ENCODE results near the gene POLR2H. TPM values are rescaled to one million over a fixed set of nuclear protein-coding genes. Genes with fewer than 3 reads are reported as not detected.

Gene POLR2H
- total and polyA plus RNA-seq, 4 experiments from 2014 or later, result 56.6 to 66.1 (median 60.1) TPM

DNA sequence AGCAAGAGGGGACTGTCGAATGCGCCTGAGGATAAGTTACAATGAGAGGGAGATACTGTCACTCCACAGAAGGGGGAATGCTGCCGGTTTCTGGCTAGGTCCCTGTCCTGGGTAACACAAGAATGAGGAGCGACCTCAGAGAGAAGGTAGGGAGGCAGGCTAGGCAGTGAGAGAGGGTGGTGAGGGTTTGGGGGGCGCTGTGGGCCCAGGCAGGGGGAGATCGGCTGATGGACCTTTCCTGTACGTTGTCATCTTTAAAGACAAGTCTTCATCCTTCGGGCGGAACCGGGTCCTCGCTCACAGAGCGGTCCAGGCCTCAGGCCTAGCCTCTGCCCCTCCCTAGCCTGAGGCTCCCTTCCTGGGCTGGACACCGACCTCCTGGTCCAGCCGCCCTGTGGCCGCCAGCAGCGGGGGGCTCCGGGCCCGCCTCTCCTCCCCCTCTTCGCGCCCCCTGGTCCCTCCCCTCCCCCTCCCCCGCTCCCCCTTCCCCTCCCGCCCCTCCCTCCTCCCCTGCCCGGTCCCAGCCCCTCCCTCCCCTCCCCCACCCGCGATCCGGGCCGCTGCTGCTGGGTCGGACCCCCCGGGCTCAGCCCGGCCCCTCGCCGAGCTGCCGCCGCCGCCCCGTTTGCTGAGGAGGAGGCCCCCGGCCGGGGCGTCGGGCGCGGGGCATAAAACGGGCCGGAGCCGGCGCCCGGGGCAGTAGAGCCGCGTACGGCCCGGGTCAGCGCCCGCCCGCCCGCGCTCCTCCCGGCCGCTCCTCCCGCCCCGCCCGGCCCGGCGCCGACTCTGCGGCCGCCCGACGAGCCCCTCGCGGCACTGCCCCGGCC lies 18.1 kb downstream of the POLR2H start, which contains the start of gene CHRD:
Gene CHRD (plus strand): TSS at position 697 of the 827 bp plus-strand sequence. CDS start 265 bp downstream, outside the sequence.
- Mint-ChIP-seq H3K4me1 (peaks cover 2 to 16% (median 8%) of the 10 kb centered on the region in 4 donors), H3K27ac (peak within 1 kb of the TSS in 3 of 7 donors; percentile 22 to 62 (median 56)), H3K36me3 (no peaks in the 10 kb centered on the region), H3K4me3 (peak within 1 kb of the TSS; percentile 75 to 84 (median 77)), H3K27me3 (peaks cover 41 to 57% of the 10 kb centered on the region in 2 donors), H3K9me3 (peaks cover 0 to 2% (median 0%) of the 10 kb centered on the region in 8 donors)
- no peak for DNase-seq
- Histone ChIP-seq H3K4me3 (ENCODE audit: low read length in 2 of 2) (peak within 1 kb of the TSS in 1 of 2 donors; percentile 24), H3K9me3 (ENCODE audit: control insufficient read depth in 1 of 2, low read length in 2 of 2) (no peaks in the 10 kb centered on the region), H3K4me1 (ENCODE audit: insufficient read depth, low read length) (peaks cover 14% of the 10 kb centered on the region), H3K36me3 (ENCODE audit: insufficient read depth, low read length) (no peaks in the 10 kb centered on the region), H3K27me3 (ENCODE audit: insufficient read depth, low read length) (peaks cover 29% of the 10 kb centered on the region), H3K27ac (ENCODE audit: low read depth, low read length) (no peak within 1 kb of the TSS)
- ChIA-PET CTCF (ENCODE audit: partially characterized antibody) (no interaction called here), POLR2A (ENCODE audit: partially characterized antibody) (no interaction called here)
- intact Hi-C loops (cut with micrococcal nuclease), result no loop called here

DNA sequence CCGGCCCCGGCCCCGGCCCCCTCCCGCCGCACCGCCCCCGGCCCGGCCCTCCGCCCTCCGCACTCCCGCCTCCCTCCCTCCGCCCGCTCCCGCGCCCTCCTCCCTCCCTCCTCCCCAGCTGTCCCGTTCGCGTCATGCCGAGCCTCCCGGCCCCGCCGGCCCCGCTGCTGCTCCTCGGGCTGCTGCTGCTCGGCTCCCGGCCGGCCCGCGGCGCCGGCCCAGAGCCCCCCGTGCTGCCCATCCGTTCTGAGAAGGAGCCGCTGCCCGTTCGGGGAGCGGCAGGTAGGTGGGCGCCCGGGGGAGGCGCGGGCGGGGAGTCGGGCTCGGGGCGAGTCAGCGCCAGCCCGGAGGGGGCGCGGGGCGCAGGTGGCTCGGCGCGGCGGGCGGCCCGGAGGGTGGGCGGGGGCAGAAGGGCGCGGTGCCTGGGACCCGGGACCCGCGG lies 18.7 kb downstream of the POLR2H start:
- no peaks in the 10 kb centered on the region for H3K36me3 Mint-ChIP-seq
- H3K27me3 Mint-ChIP-seq, result peaks cover 43 to 58% of the 10 kb centered on the region in 2 donors
- H3K27ac Mint-ChIP-seq, result no peak overlapping the region
- Histone ChIP-seq H3K36me3 (ENCODE audit: insufficient read depth, low read length) (no peaks in the 10 kb centered on the region), H3K27me3 (ENCODE audit: insufficient read depth, low read length) (peaks cover 29% of the 10 kb centered on the region), H3K9me3 (ENCODE audit: control insufficient read depth in 1 of 2, low read length in 2 of 2) (no peaks in the 10 kb centered on the region), H3K4me3 (ENCODE audit: low read length in 2 of 2) (no peak overlapping the region), H3K4me1 (ENCODE audit: insufficient read depth, low read length) (peaks cover 14% of the 10 kb centered on the region), H3K27ac (ENCODE audit: low read depth, low read length) (no peak overlapping the region)
- ChIA-PET POLR2A (ENCODE audit: partially characterized antibody) (no interaction called here), CTCF (ENCODE audit: partially characterized antibody) (interaction anchor here (1.0 kb wide), 1 partner anchor 134 kb away, joined by 3 read pairs; no protein-coding TSS in a partner anchor)
- peaks cover 0 to 2% (median 0%) of the 10 kb centered on the region in 8 donors for H3K9me3 Mint-ChIP-seq
- DNase-seq, result peak in 1 of 5 donors; percentile 16
- peaks cover 2 to 16% (median 8%) of the 10 kb centered on the region in 4 donors for H3K4me1 Mint-ChIP-seq
- no peak overlapping the region for H3K4me3 Mint-ChIP-seq
- intact Hi-C loops (cut with micrococcal nuclease), result no loop called here

DNA sequence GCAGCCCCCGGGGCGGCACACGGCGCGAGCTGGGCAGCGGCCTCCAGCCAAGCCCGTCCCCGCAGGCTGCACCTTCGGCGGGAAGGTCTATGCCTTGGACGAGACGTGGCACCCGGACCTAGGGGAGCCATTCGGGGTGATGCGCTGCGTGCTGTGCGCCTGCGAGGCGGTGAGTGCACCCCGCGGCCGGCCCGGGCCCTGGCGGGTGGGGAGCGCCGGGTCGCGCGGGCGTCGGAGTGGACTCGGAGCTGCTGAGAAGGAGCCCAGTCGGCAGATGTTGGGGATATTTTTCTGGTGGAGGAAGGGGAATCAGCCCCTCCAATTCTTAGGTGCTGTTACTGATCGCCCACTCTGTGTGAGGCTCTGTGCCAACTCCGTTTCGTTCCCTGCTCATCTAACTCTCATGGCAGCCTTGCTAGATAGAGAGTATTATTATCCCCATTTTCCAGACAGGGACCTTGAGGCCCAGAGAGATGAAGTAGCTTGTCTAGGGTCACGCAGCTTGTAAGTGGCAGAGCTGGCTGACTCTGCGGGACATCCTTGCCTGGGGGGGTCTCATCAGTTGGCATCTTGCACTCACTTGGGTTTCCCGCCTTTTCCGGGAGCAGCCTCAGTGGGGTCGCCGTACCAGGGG lies 19.2 kb downstream of the POLR2H start:
- Histone ChIP-seq H3K4me1 (ENCODE audit: insufficient read depth, low read length) (peaks cover 14% of the 10 kb centered on the region), H3K9me3 (ENCODE audit: control insufficient read depth in 1 of 2, low read length in 2 of 2) (no peaks in the 10 kb centered on the region), H3K4me3 (ENCODE audit: low read length in 2 of 2) (peak overlapping the region in 1 of 2 donors; percentile 24), H3K36me3 (ENCODE audit: insufficient read depth, low read length) (no peaks in the 10 kb centered on the region), H3K27me3 (ENCODE audit: insufficient read depth, low read length) (peaks cover 29% of the 10 kb centered on the region), H3K27ac (ENCODE audit: low read depth, low read length) (no peak overlapping the region)
- Mint-ChIP-seq H3K27ac (peak overlapping the region in 1 of 7 donors; percentile 56), H3K27me3 (peaks cover 40 to 55% of the 10 kb centered on the region in 2 donors), H3K9me3 (peaks cover 0 to 2% (median 0%) of the 10 kb centered on the region in 8 donors), H3K36me3 (no peaks in the 10 kb centered on the region), H3K4me3 (peak overlapping the region; percentile 71 to 84 (median 76)), H3K4me1 (peaks cover 2 to 16% (median 8%) of the 10 kb centered on the region in 4 donors)
- intact Hi-C loops (cut with micrococcal nuclease), result no loop called here
- ChIA-PET CTCF (ENCODE audit: partially characterized antibody) (interaction anchor here (0.9 to 1.1 kb wide), 4 partner anchors 8 to 133 kb away, joined by 3 to 4 read pairs (median 3); no protein-coding TSS in a partner anchor), POLR2A (ENCODE audit: partially characterized antibody) (interaction anchor here (0.8 kb wide), 1 partner anchor 407 kb away, joined by 3 read pairs; no protein-coding TSS in a partner anchor)
- peak in 2 of 5 donors; percentile 13 to 20 for DNase-seq

DNA sequence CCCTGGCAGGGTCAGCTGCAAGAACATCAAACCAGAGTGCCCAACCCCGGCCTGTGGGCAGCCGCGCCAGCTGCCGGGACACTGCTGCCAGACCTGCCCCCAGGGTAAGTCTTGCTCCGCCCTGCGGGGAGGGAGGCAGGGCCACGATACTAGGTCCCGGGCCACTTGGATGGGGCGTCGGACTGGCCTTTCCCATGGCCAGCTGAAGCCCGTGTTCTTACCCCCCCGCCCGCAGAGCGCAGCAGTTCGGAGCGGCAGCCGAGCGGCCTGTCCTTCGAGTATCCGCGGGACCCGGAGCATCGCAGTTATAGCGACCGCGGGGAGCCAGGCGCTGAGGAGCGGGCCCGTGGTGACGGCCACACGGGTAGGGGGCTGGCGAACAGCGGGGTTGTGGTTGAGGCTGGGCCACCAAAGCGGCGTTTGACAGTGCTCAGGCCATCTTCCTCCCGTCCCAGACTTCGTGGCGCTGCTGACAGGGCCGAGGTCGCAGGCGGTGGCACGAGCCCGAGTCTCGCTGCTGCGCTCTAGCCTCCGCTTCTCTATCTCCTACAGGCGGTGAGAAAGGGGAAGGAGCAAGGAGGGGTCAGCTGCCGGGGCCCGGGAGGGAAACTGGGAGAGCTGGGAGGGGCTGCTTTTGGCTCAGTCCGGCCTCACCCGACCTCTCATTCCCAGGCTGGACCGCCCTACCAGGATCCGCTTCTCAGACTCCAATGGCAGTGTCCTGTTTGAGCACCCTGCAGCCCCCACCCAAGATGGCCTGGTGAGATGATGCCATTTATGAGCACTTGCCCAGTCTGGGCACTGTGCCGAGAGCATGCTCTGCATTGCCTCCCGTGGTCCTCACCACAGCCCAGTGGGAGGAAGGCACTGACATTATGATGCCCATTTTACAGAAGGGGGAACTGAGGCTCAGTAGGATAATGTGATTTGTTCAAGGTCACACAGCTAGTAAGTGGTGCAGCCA lies 20.0 kb downstream of the POLR2H start:
- intact Hi-C loops (cut with micrococcal nuclease), result no loop called here
- ChIA-PET CTCF (ENCODE audit: partially characterized antibody) (interaction anchor here (0.9 to 1.1 kb wide), 4 partner anchors 9 to 132 kb away, joined by 3 to 4 read pairs (median 3); no protein-coding TSS in a partner anchor), POLR2A (ENCODE audit: partially characterized antibody) (interaction anchor here (0.8 kb wide), 1 partner anchor 408 kb away, joined by 3 read pairs; no protein-coding TSS in a partner anchor)
- peaks cover 39 to 58% of the 10 kb centered on the region in 2 donors for H3K27me3 Mint-ChIP-seq
- peaks cover 0 to 2% (median 0%) of the 10 kb centered on the region in 8 donors for H3K9me3 Mint-ChIP-seq
- H3K27ac Mint-ChIP-seq, result no peak overlapping the region
- Histone ChIP-seq H3K27me3 (ENCODE audit: insufficient read depth, low read length) (peaks cover 29% of the 10 kb centered on the region), H3K27ac (ENCODE audit: low read depth, low read length) (no peak overlapping the region), H3K36me3 (ENCODE audit: insufficient read depth, low read length) (no peaks in the 10 kb centered on the region), H3K4me3 (ENCODE audit: low read length in 2 of 2) (peak overlapping the region in 1 of 2 donors; percentile 24), H3K9me3 (ENCODE audit: control insufficient read depth in 1 of 2, low read length in 2 of 2) (no peaks in the 10 kb centered on the region), H3K4me1 (ENCODE audit: insufficient read depth, low read length) (peaks cover 14% of the 10 kb centered on the region)
- no peak for DNase-seq
- H3K36me3 Mint-ChIP-seq, result no peaks in the 10 kb centered on the region
- H3K4me1 Mint-ChIP-seq, result peaks cover 2 to 16% (median 8%) of the 10 kb centered on the region in 4 donors
- peak overlapping the region in 7 of 8 donors; percentile 21 to 84 (median 75) for H3K4me3 Mint-ChIP-seq

DNA sequence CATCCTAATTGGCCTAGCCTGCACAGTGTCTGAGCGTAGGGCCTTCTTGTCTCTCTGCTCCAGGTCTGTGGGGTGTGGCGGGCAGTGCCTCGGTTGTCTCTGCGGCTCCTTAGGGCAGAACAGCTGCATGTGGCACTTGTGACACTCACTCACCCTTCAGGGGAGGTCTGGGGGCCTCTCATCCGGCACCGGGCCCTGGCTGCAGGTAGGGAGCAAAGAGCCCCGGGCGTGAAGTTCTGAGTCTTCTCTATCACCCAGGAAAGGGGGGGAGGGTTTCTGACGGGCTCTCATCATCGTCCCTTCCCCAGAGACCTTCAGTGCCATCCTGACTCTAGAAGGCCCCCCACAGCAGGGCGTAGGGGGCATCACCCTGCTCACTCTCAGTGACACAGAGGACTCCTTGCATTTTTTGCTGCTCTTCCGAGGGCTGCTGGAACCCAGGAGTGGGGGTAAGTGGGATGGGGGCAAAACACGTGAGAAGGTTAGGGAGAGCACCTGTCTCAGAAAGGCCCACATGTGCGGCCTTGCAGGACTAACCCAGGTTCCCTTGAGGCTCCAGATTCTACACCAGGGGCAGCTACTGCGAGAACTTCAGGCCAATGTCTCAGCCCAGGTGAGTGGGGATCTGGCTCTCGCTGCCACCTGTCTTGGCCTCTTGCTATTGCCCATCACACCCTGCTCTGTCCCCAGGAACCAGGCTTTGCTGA lies 21.0 kb downstream of the POLR2H start:
- H3K4me1 ChIP-seq (ENCODE audit: insufficient read depth, low read length), result peaks cover 14% of the 10 kb centered on the region
- H3K36me3 ChIP-seq (ENCODE audit: insufficient read depth, low read length), result no peaks in the 10 kb centered on the region
- H3K27ac ChIP-seq (ENCODE audit: low read depth, low read length), result no peak overlapping the region
- Mint-ChIP-seq H3K27ac (no peak overlapping the region), H3K9me3 (peaks cover 0 to 2% (median 0%) of the 10 kb centered on the region in 8 donors), H3K36me3 (no peaks in the 10 kb centered on the region), H3K27me3 (peaks cover 36 to 52% of the 10 kb centered on the region in 2 donors), H3K4me3 (peak overlapping the region in 1 of 8 donors; percentile 84), H3K4me1 (peaks cover 2 to 16% (median 8%) of the 10 kb centered on the region in 4 donors)
- no peak overlapping the region for H3K4me3 ChIP-seq (ENCODE audit: low read length in 2 of 2)
- intact Hi-C loops (cut with micrococcal nuclease), result no loop called here
- H3K9me3 ChIP-seq (ENCODE audit: control insufficient read depth in 1 of 2, low read length in 2 of 2), result no peaks in the 10 kb centered on the region
- ChIA-PET CTCF (ENCODE audit: partially characterized antibody) (no interaction called here), POLR2A (ENCODE audit: partially characterized antibody) (no interaction called here)
- no peak for DNase-seq
- peaks cover 29% of the 10 kb centered on the region for H3K27me3 ChIP-seq (ENCODE audit: insufficient read depth, low read length)
